Neural progenitor cell (in vitro differentiated cells): ENCODE data around the gene GCNA. TPM values are rescaled to one million over a fixed set of nuclear protein-coding genes. Genes with fewer than 3 reads are reported as not detected.
"Not testable (repeated sequence)": the region's sequence is repeated elsewhere in the genome, so short reads cannot be mapped to it uniquely, and the experiment has no call there.

ENCODE experiments used
- DNase-seq: peaks from one replicate; pipeline ENCODE4 v3.0.0-alpha.2; 2016; ENCODE audit warnings: low spot score
- H2AFZ ChIP-seq: fragments of 200-600 bp; sonication (generic); replicated peaks from 2 replicates; pipeline ENCODE4 v1.6.1; 2016; ENCODE audit warnings: antibody characterized with exemption
- H3F3A ChIP-seq: fragments of 200-600 bp; sonication (generic); 2 replicates; pipeline ENCODE4 v1.6.1; 2016; ENCODE audit warnings: antibody characterized with exemption, low read depth
- H3K27ac ChIP-seq: fragments of 200-600 bp; sonication (generic); 2 replicates; pipeline ENCODE4 v1.5.1; 2016; ENCODE audit warnings: mild to moderate bottlenecking
- H3K27me3 ChIP-seq: fragments of 200-600 bp; sonication (generic); 2 replicates; pipeline ENCODE4 v1.6.1; 2016; ENCODE audit warnings: mild to moderate bottlenecking, moderate library complexity
- H3K36me3 ChIP-seq: fragments of 200-600 bp; sonication (generic); 2 replicates; pipeline ENCODE4 v1.5.1; 2016
- H3K4me1 ChIP-seq: fragments of 200-600 bp; sonication (generic); 2 replicates; pipeline ENCODE4 v1.6.1; 2016; ENCODE audit warnings: mixed run types
- H3K4me2 ChIP-seq: fragments of 200-600 bp; sonication (generic); 2 replicates; pipeline ENCODE4 v1.6.1; 2016
- H3K4me3 ChIP-seq: fragments of 200-600 bp; sonication (generic); 2 replicates; pipeline ENCODE4 v1.5.1; 2016
- H3K79me2 ChIP-seq: fragments of 200-600 bp; sonication (generic); 2 replicates; pipeline ENCODE4 v1.6.1; 2016; ENCODE audit warnings: low read depth
- H3K9ac ChIP-seq: fragments of 200-600 bp; sonication (generic); 2 replicates; pipeline ENCODE4 v1.6.1; 2016
- H3K9me3 ChIP-seq: fragments of 200-600 bp; sonication (generic); 2 replicates; pipeline ENCODE4 v1.5.1; 2016; ENCODE audit warnings: low read depth
- H4K20me1 ChIP-seq: fragments of 200-600 bp; sonication (generic); 2 replicates; pipeline ENCODE4 v1.6.1; 2016; ENCODE audit warnings: low read depth
- H3K27ac Mint-ChIP-seq: 3 replicates; pipeline ENCODE4 v1.8.0; 2021; ENCODE audit warnings: mixed read lengths
- H3K27me3 Mint-ChIP-seq: 2 replicates; pipeline ENCODE4 v1.8.0; 2022; ENCODE audit warnings: low read depth, mild to moderate bottlenecking, inconsistent platforms, moderate library complexity, mixed read lengths; ENCODE audit not compliant: insufficient read depth
- H3K36me3 Mint-ChIP-seq: 3 replicates; pipeline ENCODE4 v1.8.0; 2021; ENCODE audit warnings: mixed read lengths
- H3K4me1 Mint-ChIP-seq: 3 replicates; pipeline ENCODE4 v1.8.0; 2021; ENCODE audit warnings: mixed read lengths
- H3K4me3 Mint-ChIP-seq: 3 replicates; pipeline ENCODE4 v1.8.0; 2021; ENCODE audit warnings: mild to moderate bottlenecking, moderate library complexity, mixed read lengths
- H3K9me3 Mint-ChIP-seq: 3 replicates; pipeline ENCODE4 v1.8.0; 2020; ENCODE audit warnings: mixed read lengths
- CTCF ChIP-seq: fragments of 200-600 bp; sonication (generic); IDR thresholded peaks from 2 replicates; pipeline ENCODE4 v1.5.1; 2017; ENCODE audit warnings: antibody characterized with exemption, mild to moderate bottlenecking
- EZH2 ChIP-seq: fragments of 200-600 bp; sonication (generic); IDR thresholded peaks from 2 replicates; pipeline ENCODE4 v1.6.1; 2017; ENCODE audit warnings: antibody characterized with exemption, mild to moderate bottlenecking, moderate library complexity
- EZH2phosphoT487 ChIP-seq: fragments of 200-600 bp; sonication (generic); IDR thresholded peaks from 2 replicates; pipeline ENCODE4 v1.6.1; 2017; ENCODE audit warnings: antibody characterized with exemption
- total RNA-seq: library from RNA; depleted of rRNA; stranded (reverse); fragments of >200 nt; gene quantifications from 2 replicates; pipeline ENCODE4 v1.2.3, GENCODE V29; 2015; ENCODE audit warnings: low replicate concordance

GCNA gene
- total RNA-seq, 1 donor from 2014 or later = 0.97 TPM

GRCh38 chrX:71638409-71638808 lies 60.2 kb downstream of the GCNA start:
- Mint-ChIP-seq H3K36me3 (no peaks in the 10 kb centered on the region), H3K4me1 (no peaks in the 10 kb centered on the region), H3K27ac (no peak overlapping the region), H3K27me3 (no peaks in the 10 kb centered on the region), H3K9me3 (peaks cover 10% of the 10 kb centered on the region), H3K4me3 (no peak overlapping the region)
- Histone ChIP-seq H3K27ac (no peak overlapping the region), H3K4me1 (no peaks in the 10 kb centered on the region), H3K9me3 (no peaks in the 10 kb centered on the region), H3K36me3 (no peaks in the 10 kb centered on the region), H3K4me3 (no peak overlapping the region), H3F3A (no peaks in the 10 kb centered on the region), H3K79me2 (no peaks in the 10 kb centered on the region), H3K9ac (no peak overlapping the region), H3K4me2 (no peak overlapping the region), H3K27me3 (no peaks in the 10 kb centered on the region), H4K20me1 (no peaks in the 10 kb centered on the region), H2AFZ (no peak overlapping the region)
- TF ChIP-seq EZH2 = no peak
- no peak for TF ChIP-seq CTCF
- TF ChIP-seq EZH2phosphoT487 = no peak
- DNase-seq = no peak

GRCh38 chrX:71640002-71640401 lies 61.8 kb downstream of the GCNA start:
- no peak for DNase-seq
- H3K27ac ChIP-seq = no peak overlapping the region
- no peak overlapping the region for H3K27ac Mint-ChIP-seq
- no peaks in the 10 kb centered on the region for H3K27me3 Mint-ChIP-seq
- H3K36me3 Mint-ChIP-seq = no peaks in the 10 kb centered on the region
- peaks cover 18% of the 10 kb centered on the region for H3K9me3 Mint-ChIP-seq
- TF ChIP-seq EZH2 (no peak), EZH2phosphoT487 (no peak), CTCF (no peak)
- H3K4me2 ChIP-seq = no peak overlapping the region
- no peaks in the 10 kb centered on the region for H3K4me1 Mint-ChIP-seq
- no peak overlapping the region for H3K9ac ChIP-seq
- H2AFZ ChIP-seq = no peak overlapping the region
- H4K20me1 ChIP-seq = no peaks in the 10 kb centered on the region
- no peaks in the 10 kb centered on the region for H3K36me3 ChIP-seq
- no peak overlapping the region for H3K4me3 Mint-ChIP-seq
- H3K4me1 ChIP-seq = no peaks in the 10 kb centered on the region
- no peaks in the 10 kb centered on the region for H3K27me3 ChIP-seq
- no peaks in the 10 kb centered on the region for H3K79me2 ChIP-seq
- H3F3A ChIP-seq = no peaks in the 10 kb centered on the region
- H3K4me3 ChIP-seq = no peak overlapping the region
- H3K9me3 ChIP-seq = no peaks in the 10 kb centered on the region

- not testable (repeated sequence) for H3K36me3 Mint-ChIP-seq, H3K79me2 ChIP-seq, DNase-seq, H3K4me3 Mint-ChIP-seq, H3K4me1 ChIP-seq, H3K27ac ChIP-seq, H3K27me3 ChIP-seq, H4K20me1 ChIP-seq, H3K4me2 ChIP-seq, H2AFZ ChIP-seq, H3K4me3 ChIP-seq, H3K9me3 ChIP-seq, H3K27me3 Mint-ChIP-seq, H3F3A ChIP-seq, H3K27ac Mint-ChIP-seq, H3K4me1 Mint-ChIP-seq, H3K9ac ChIP-seq, H3K36me3 ChIP-seq
- peaks cover 32% of the 10 kb centered on the region for H3K9me3 Mint-ChIP-seq
Measured at GRCh38 chrX:71644406-71644805, 66.2 kb downstream of the GCNA start.

- Histone ChIP-seq H3K4me1 (no peaks in the 10 kb centered on the region), H4K20me1 (no peaks in the 10 kb centered on the region), H3K4me2 (no peak overlapping the region), H3K9me3 (no peaks in the 10 kb centered on the region), H3F3A (no peaks in the 10 kb centered on the region), H3K79me2 (no peaks in the 10 kb centered on the region), H2AFZ (no peak overlapping the region), H3K4me3 (no peak overlapping the region), H3K36me3 (no peaks in the 10 kb centered on the region), H3K9ac (no peak overlapping the region), H3K27ac (no peak overlapping the region), H3K27me3 (no peaks in the 10 kb centered on the region)
- TF ChIP-seq CTCF (no peak), EZH2phosphoT487 (no peak), EZH2 (no peak)
- no peak for DNase-seq
- H3K9me3 Mint-ChIP-seq = peaks cover 14% of the 10 kb centered on the region
- no peaks in the 10 kb centered on the region for H3K36me3 Mint-ChIP-seq
- no peak overlapping the region for H3K27ac Mint-ChIP-seq
- H3K4me1 Mint-ChIP-seq = no peaks in the 10 kb centered on the region
- H3K27me3 Mint-ChIP-seq = no peaks in the 10 kb centered on the region
- H3K4me3 Mint-ChIP-seq = no peak overlapping the region
Measured at GRCh38 chrX:71650333-71650969, 72.2 kb downstream of the GCNA start.
